ENCODE data around the gene USP36. TPM values are rescaled to one million over a fixed set of nuclear protein-coding genes. Genes with fewer than 3 reads are reported as not detected.

The USP36 gene
- total RNA-seq, 4 donors from 2014 or later, result 6.5 to 102 (median 31.9) TPM

DNA sequence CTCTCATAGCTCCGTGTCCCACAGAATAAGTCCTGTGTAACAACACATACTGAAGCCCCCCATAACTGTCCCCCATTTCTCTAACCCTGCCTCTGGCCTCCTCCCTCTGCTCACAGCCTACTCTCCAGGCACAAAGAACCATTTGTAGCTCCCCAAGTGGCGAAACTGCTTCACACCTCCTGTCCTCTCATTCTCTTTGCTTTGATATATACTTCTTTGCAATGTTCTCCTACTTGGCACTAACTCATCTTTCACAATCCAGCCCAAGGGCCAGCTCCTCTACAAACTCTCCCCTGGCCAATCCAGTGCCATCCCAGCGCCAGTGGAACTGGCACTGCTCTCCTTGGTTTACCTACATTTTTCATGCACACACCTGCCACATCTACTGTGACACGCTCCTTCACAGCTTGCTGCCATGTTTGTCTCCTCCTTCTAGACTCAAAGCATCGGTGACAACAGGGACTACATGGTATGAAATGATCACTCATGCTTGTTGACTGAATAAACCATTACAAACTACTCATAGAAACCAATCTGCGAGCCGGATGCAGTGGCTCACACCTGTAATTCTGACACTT lies 71.3 kb downstream of the USP36 start:
- no peak overlapping the region for H3K27ac ChIP-seq
- no peaks in the 10 kb centered on the region for H3K4me1 ChIP-seq
- intact Hi-C loops (cut with DNase I; ENCODE audit: low total_unique reads), result no loop called here
- no peaks in the 10 kb centered on the region for H3K9me3 ChIP-seq
- no peaks in the 10 kb centered on the region for H3K36me3 ChIP-seq
- TF ChIP-seq POLR2A (IDR thresholded peaks at IDR 0.05), result no peak
- TF ChIP-seq, protein P1, sequence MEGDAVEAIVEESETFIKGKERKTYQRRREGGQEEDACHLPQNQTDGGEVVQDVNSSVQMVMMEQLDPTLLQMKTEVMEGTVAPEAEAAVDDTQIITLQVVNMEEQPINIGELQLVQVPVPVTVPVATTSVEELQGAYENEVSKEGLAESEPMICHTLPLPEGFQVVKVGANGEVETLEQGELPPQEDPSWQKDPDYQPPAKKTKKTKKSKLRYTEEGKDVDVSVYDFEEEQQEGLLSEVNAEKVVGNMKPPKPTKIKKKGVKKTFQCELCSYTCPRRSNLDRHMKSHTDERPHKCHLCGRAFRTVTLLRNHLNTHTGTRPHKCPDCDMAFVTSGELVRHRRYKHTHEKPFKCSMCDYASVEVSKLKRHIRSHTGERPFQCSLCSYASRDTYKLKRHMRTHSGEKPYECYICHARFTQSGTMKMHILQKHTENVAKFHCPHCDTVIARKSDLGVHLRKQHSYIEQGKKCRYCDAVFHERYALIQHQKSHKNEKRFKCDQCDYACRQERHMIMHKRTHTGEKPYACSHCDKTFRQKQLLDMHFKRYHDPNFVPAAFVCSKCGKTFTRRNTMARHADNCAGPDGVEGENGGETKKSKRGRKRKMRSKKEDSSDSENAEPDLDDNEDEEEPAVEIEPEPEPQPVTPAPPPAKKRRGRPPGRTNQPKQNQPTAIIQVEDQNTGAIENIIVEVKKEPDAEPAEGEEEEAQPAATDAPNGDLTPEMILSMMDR (IDR thresholded peaks at IDR 0.05), result no peak
- H3K27me3 ChIP-seq, result no peaks in the 10 kb centered on the region
- no peak for DNase-seq
- H3K4me3 ChIP-seq, result no peak overlapping the region

DNA sequence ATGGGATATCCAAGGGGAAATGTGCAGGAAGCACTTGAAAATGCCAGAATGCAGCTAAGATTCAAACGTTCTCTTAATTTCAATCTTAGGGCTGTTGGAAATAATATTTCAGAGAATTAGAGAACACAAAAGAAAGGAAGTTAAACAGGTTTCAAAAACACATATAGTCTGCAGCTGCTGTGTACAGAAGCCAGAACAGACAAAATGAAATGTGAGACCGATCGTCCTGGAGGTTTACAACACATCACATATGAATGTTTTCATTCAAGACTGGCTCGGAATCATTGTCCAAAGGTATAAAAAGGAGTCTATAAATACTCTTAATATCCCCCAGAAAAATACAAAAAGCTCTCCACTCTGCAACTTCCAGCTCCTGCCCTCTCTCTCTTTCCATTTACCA lies 72.8 kb downstream of the USP36 start:
- intact Hi-C loops (cut with DNase I; ENCODE audit: low total_unique reads), result no loop called here
- H3K9me3 ChIP-seq, result no peaks in the 10 kb centered on the region
- H3K27me3 ChIP-seq, result no peaks in the 10 kb centered on the region
- TF ChIP-seq, protein P1 (IDR thresholded peaks at IDR 0.05), result no peak
- TF ChIP-seq POLR2A (IDR thresholded peaks at IDR 0.05), result no peak
- no peak overlapping the region for H3K27ac ChIP-seq
- DNase-seq, result no peak
- H3K4me3 ChIP-seq, result no peak overlapping the region
- no peaks in the 10 kb centered on the region for H3K4me1 ChIP-seq
- no peaks in the 10 kb centered on the region for H3K36me3 ChIP-seq

DNA sequence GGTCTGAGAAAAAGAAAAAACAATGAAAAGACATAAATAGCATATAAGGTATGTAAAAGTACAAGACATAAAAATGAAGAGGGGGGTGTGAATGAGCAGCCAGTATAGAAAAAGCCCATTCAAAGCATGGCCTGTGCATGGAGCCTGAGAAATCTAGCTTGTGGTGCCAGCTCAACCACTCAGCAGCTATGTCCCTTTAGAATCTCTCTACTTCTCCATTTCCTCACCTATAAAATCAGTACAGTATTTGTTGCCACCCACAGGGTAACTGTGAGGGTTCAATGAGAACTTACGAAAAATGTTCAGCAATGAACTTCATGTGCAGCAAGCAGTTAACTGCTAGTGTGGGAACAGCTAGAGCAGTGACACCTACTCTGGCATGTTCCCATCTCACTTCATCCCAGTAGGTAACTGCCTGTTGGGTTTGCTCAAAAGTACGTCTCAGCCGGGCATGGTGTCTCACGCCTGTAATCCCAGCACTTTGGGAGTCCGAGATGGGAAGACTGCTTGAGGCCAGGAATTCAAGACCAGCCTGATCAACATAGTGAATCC lies 73.8 kb downstream of the USP36 start:
- no peaks in the 10 kb centered on the region for H3K9me3 ChIP-seq

GRCh38 chr17:78766225-78766624 lies 74.4 kb downstream of the USP36 start:
- Histone ChIP-seq H3K9me3 (no peaks in the 10 kb centered on the region), H3K4me3 (no peak overlapping the region), H3K36me3 (no peaks in the 10 kb centered on the region), H3K27me3 (no peaks in the 10 kb centered on the region), H3K27ac (no peak overlapping the region), H3K4me1 (no peaks in the 10 kb centered on the region)
- TF ChIP-seq, protein P1 (IDR thresholded peaks at IDR 0.05), result no peak
- no peak for TF ChIP-seq POLR2A (IDR thresholded peaks at IDR 0.05)
- DNase-seq, result no peak
- intact Hi-C loops (cut with DNase I; ENCODE audit: low total_unique reads), result no loop called here

More for the DNA sequence above, 73.8 kb downstream of the USP36 start:
- H3K36me3 ChIP-seq, result no peaks in the 10 kb centered on the region
- DNase-seq, result no peak
- H3K27ac ChIP-seq, result no peak overlapping the region
- H3K27me3 ChIP-seq, result no peaks in the 10 kb centered on the region
- no peaks in the 10 kb centered on the region for H3K4me1 ChIP-seq
- TF ChIP-seq POLR2A (IDR thresholded peaks at IDR 0.05), result no peak
- no peak overlapping the region for H3K4me3 ChIP-seq
- intact Hi-C loops (cut with DNase I; ENCODE audit: low total_unique reads), result no loop called here

DNA sequence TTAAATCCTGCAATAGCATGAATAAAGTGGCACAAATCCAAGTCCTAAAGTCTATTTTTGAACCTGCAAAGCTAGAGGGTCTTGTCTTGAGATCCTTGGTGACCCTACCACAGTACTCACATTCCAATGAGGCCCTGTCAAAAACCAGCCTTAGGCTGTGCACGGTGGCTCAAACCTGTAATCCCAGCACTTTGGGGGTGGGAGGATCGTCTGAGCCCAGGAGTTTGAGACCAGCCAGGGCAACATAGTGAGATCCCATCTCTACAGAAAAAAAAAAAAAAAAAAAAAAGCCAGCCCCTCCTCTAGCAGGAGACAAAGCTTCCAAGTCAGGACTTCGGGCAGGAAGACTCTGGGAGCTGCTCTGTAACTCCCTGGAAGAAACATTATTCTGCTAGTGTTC lies 74.8 kb downstream of the USP36 start:
- no peak for TF ChIP-seq POLR2A (IDR thresholded peaks at IDR 0.05)
- TF ChIP-seq, protein P1 (IDR thresholded peaks at IDR 0.05), result no peak
- no peaks in the 10 kb centered on the region for H3K4me1 ChIP-seq
- H3K4me3 ChIP-seq, result no peak overlapping the region
- no peaks in the 10 kb centered on the region for H3K27me3 ChIP-seq
- intact Hi-C loops (cut with DNase I; ENCODE audit: low total_unique reads), result no loop called here
- no peaks in the 10 kb centered on the region for H3K9me3 ChIP-seq
- no peaks in the 10 kb centered on the region for H3K36me3 ChIP-seq
- no peak overlapping the region for H3K27ac ChIP-seq
- DNase-seq, result no peak

All from uterus (tissue), 4 donors.